Measurements from ENCODE around the gene SRBD1.

DNA sequence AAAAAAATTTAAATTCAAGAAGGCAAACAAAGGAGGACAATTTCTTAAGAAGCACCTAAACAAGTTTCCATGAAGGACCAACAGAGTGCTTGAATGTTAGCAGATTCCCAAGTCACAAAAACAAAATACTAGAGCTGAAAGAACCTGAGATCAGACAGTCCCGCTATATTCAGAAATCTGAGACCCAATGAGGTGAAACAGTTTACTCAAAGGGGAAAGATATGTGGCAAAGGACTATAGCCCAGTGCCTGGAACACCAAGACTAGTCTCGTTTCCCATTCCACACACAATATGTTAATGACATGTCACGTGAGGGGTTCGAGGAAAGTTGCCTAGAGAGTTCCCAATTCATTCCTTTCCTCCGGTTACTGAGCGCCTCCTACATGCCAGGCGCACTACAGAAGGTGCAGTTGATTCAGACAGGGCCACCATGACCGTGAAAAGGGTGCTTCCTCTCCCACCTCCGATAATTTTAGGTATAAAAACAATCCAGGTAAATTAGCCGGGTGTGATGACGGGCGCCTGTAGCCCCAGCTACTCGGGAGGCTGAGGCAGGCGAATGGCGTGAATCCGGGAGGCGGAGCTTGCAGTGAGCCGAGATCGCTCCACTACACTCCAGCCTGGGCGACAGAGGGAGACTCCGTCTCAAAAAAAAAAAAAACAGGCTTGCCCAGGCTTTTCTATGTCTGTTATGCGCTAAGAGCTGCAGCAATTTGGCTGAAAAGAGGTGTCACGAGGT, 617 bp downstream of the SRBD1 start:
- no peak for TF ChIP-seq EGR1 (IDR thresholded peaks at IDR 0.05; ENCODE audit: borderline replicate concordance, low read depth, low read length)
- no peak for TF ChIP-seq TEAD4 (IDR thresholded peaks at IDR 0.05; ENCODE audit: low read depth, low read length)

All from H1 (cell line).